PC-9 (cell line): ENCODE measurements around the gene OXTR. TPM values are rescaled to one million over a fixed set of nuclear protein-coding genes. Genes with fewer than 3 reads are reported as not detected.

Source experiments
- BruUV-seq: library from RNA; stranded (reverse); fragments of 400-500 nt; replicated peaks from 2 replicates; lab custom pipeline; 2021; lab: Mats Ljungman, UMichigan
- CTCF ChIA-PET: fragments of 300-600 bp; sonication (Branson Sonifier 250); formaldehyde crosslinking; loops from one replicate; lab custom pipeline; 2022; ENCODE audit warnings: antibody characterized with exemption; lab: Charles Lee
- POLR2A ChIA-PET: fragments of 300-600 bp; sonication (Branson Sonifier 250); formaldehyde crosslinking; loops from one replicate; lab custom pipeline; 2022; ENCODE audit warnings: antibody characterized with exemption; ENCODE audit not compliant: unreplicated experiment; lab: Charles Lee
- DNase-seq, 2 experiments: peaks; one replicate each; pipeline versions ENCODE4 v3.0.0 to v3.0.0-alpha.2; 2015 to 2022; ENCODE audit warnings: mixed read lengths in 1 of 2
- H2AFZ ChIP-seq: fragments of 200-600 bp; sonication (generic); 2 replicates; pipeline ENCODE4 v1.8.1; 2017; ENCODE audit warnings: antibody characterized with exemption
- H3F3A ChIP-seq: fragments of 200-600 bp; sonication (generic); 2 replicates; pipeline ENCODE4 v1.8.1; 2017; ENCODE audit warnings: antibody characterized with exemption, mild to moderate bottlenecking, low read depth; ENCODE audit not compliant: insufficient read depth
- H3K27ac ChIP-seq: fragments of 200-600 bp; sonication (generic); 2 replicates; pipeline ENCODE4 v1.6.1; 2016; ENCODE audit warnings: mixed run types
- H3K27me3 ChIP-seq: fragments of 200-600 bp; sonication (generic); 2 replicates; pipeline ENCODE4 v1.6.1; 2016; ENCODE audit warnings: low read depth, mixed run types; ENCODE audit not compliant: insufficient read depth
- H3K36me3 ChIP-seq: fragments of 200-600 bp; sonication (generic); 2 replicates; pipeline ENCODE4 v1.6.1; 2016; ENCODE audit warnings: low read depth, mixed run types
- H3K4me1 ChIP-seq: fragments of 200-600 bp; sonication (generic); replicated peaks from 2 replicates; pipeline ENCODE4 v1.6.1; 2016; ENCODE audit warnings: mixed run types; ENCODE audit not compliant: insufficient read depth
- H3K4me2 ChIP-seq: fragments of 200-600 bp; sonication (generic); 2 replicates; pipeline ENCODE4 v1.6.1; 2017; ENCODE audit warnings: mixed run types
- H3K4me3 ChIP-seq: fragments of 200-600 bp; sonication (generic); 2 replicates; pipeline ENCODE4 v1.6.1; 2016; ENCODE audit warnings: mixed run types
- H3K79me2 ChIP-seq: fragments of 200-600 bp; sonication (generic); 2 replicates; pipeline ENCODE4 v1.6.1; 2017; ENCODE audit warnings: low read depth, mixed run types
- H3K9me2 ChIP-seq: fragments of 200-600 bp; sonication (generic); 2 replicates; pipeline ENCODE4 v1.8.1; 2017; ENCODE audit warnings: mild to moderate bottlenecking; ENCODE audit not compliant: insufficient read depth
- H3K9me3 ChIP-seq: fragments of 200-600 bp; sonication (generic); 2 replicates; pipeline ENCODE4 v1.8.1; 2016; ENCODE audit warnings: low read depth; ENCODE audit not compliant: insufficient read depth
- H4K20me1 ChIP-seq: fragments of 200-600 bp; sonication (generic); 2 replicates; pipeline ENCODE4 v1.8.1; 2017; ENCODE audit not compliant: insufficient read depth
- CTCF ChIP-seq: fragments of 200-600 bp; sonication (generic); conservative IDR thresholded peaks from 2 replicates; pipeline ENCODE4 v1.6.1; 2017; ENCODE audit warnings: mixed run types, antibody characterized with exemption, mild to moderate bottlenecking, moderate library complexity
- EZH2 ChIP-seq: fragments of 200-600 bp; sonication (generic); IDR thresholded peaks from 2 replicates; pipeline ENCODE4 v1.8.0; 2017; ENCODE audit warnings: antibody characterized with exemption, low read depth
- intact Hi-C: fragments of 100-400 bp; cut with micrococcal nuclease; formaldehyde crosslinking; loops from one replicate; pipeline ENCODE4 v1.10.0; 2022; ENCODE audit not compliant: unreplicated experiment
- total RNA-seq: library from RNA; stranded (reverse); gene quantifications from 2 replicates; pipeline ENCODE4 v1.2.3, GENCODE V29; 2021

The OXTR gene
- total RNA-seq, 1 experiment from 2014 or later = 3.4 TPM

GRCh38 chr3:8775181-8775580 is 5.8 kb upstream of the OXTR start:
- H3K9me2 ChIP-seq = no peaks in the 10 kb centered on the region
- no peak for DNase-seq
- no peak for TF ChIP-seq EZH2
- H2AFZ ChIP-seq = no peak overlapping the region
- no peaks in the 10 kb centered on the region for H3K9me3 ChIP-seq
- H3K36me3 ChIP-seq = no peaks in the 10 kb centered on the region
- H3K27ac ChIP-seq = no peak overlapping the region
- no peaks in the 10 kb centered on the region for H3K27me3 ChIP-seq
- no peaks in the 10 kb centered on the region for H3K79me2 ChIP-seq
- no peak overlapping the region for H3K4me3 ChIP-seq
- CTCF ChIA-PET = no interaction called here
- H3K4me2 ChIP-seq = no peak overlapping the region
- no peaks in the 10 kb centered on the region for H4K20me1 ChIP-seq
- no peaks in the 10 kb centered on the region for H3K4me1 ChIP-seq
- no peaks in the 10 kb centered on the region for H3F3A ChIP-seq
- no TSS peak for BruUV-seq
- POLR2A ChIA-PET = no interaction called here
- intact Hi-C loops = loop anchor here (10.0 kb wide), 1 partner anchor 100 kb away; no protein-coding TSS in a partner anchor

GRCh38 chr3:8773941-8774542 is 4.6 kb upstream of the OXTR start:
- H3K9me2 ChIP-seq = no peaks in the 10 kb centered on the region
- H3F3A ChIP-seq = no peaks in the 10 kb centered on the region
- no peaks in the 10 kb centered on the region for H4K20me1 ChIP-seq
- ChIA-PET POLR2A (no interaction called here), CTCF (no interaction called here)
- H2AFZ ChIP-seq = no peak overlapping the region
- DNase-seq = no peak
- peaks cover 9% of the 10 kb centered on the region; the same call in 1 of the 2 replicates for H3K4me1 ChIP-seq
- TF ChIP-seq EZH2 = no peak
- no peak for TF ChIP-seq CTCF
- BruUV-seq = no TSS peak
- intact Hi-C loops = loop anchor here (5.0 to 10.0 kb wide), 2 partner anchors 101 to 528 kb away; no protein-coding TSS in a partner anchor
- H3K36me3 ChIP-seq = no peaks in the 10 kb centered on the region
- H3K79me2 ChIP-seq = no peaks in the 10 kb centered on the region
- H3K27ac ChIP-seq = no peak overlapping the region
- H3K27me3 ChIP-seq = no peaks in the 10 kb centered on the region
- H3K9me3 ChIP-seq = no peaks in the 10 kb centered on the region
- no peak overlapping the region for H3K4me2 ChIP-seq
- H3K4me3 ChIP-seq = no peak overlapping the region

GRCh38 chr3:8768364-8769087 is 887 bp downstream of the OXTR start:
- H2AFZ ChIP-seq = no peak overlapping the region
- H3K36me3 ChIP-seq = no peaks in the 10 kb centered on the region
- peak overlapping the region; percentile 87 for H3K4me2 ChIP-seq
- H3K9me3 ChIP-seq = no peaks in the 10 kb centered on the region
- ChIA-PET CTCF (interaction anchor here (0.7 kb wide), 1 partner anchor 28 kb away, joined by 4 read pairs; no protein-coding TSS in a partner anchor), POLR2A (no interaction called here)
- TF ChIP-seq EZH2 = no peak
- TF ChIP-seq CTCF = no peak
- no peaks in the 10 kb centered on the region for H3K79me2 ChIP-seq
- DNase-seq = no peak
- H3K9me2 ChIP-seq = no peaks in the 10 kb centered on the region
- no peaks in the 10 kb centered on the region for H3F3A ChIP-seq
- H3K27me3 ChIP-seq = no peaks in the 10 kb centered on the region
- no peaks in the 10 kb centered on the region for H4K20me1 ChIP-seq
- intact Hi-C loops = loop anchor here (1.0 to 5.0 kb wide), 5 partner anchors 85 to 299 kb away; no protein-coding TSS in a partner anchor
- peak overlapping the region; percentile 53; the same call in 1 of the 2 replicates for H3K4me3 ChIP-seq
- BruUV-seq = no TSS peak
- no peak overlapping the region for H3K27ac ChIP-seq
- peaks cover 9% of the 10 kb centered on the region; the same call in 1 of the 2 replicates for H3K4me1 ChIP-seq
